CD4-positive, alpha-beta T cell (primary cell): ENCODE results near the gene COP1. TPM values are rescaled to one million over a fixed set of nuclear protein-coding genes. Genes with fewer than 3 reads are reported as not detected.

ENCODE experiments used
- ATAC-seq: fragments of 200-7000 bp; cut with Tn5 transposase; one replicate; pipeline ENCODE4 v1.10.0; 2022; ENCODE audit warnings: mild to moderate bottlenecking; ENCODE audit not compliant: poor library complexity
- CTCF ChIA-PET: fragments of 350-600 bp; sonication (Branson Sonifier 250); formaldehyde crosslinking; loops from one replicate; lab custom pipeline; 2021; ENCODE audit warnings: antibody characterized with exemption, inconsistent platforms; lab: Charles Lee
- POLR2A ChIA-PET: fragments of 350-600 bp; sonication (Branson Sonifier 250); formaldehyde crosslinking; loops from one replicate; lab custom pipeline; 2021; ENCODE audit warnings: antibody characterized with exemption, inconsistent platforms; lab: Charles Lee
- DNase-seq, 14 experiments: peaks; one replicate each; pipeline ENCODE4 v3.0.0-alpha.2; 2013 to 2020; ENCODE audit warnings: mixed read lengths in 2 of 14
- H3K27ac ChIP-seq, 2 donors: one replicate each; pipeline versions ENCODE4 v1.5.1 to v1.7.0; 2013; ENCODE audit warnings: low read length in 2 of 2, low read depth in 1 of 2, mild to moderate bottlenecking in 1 of 2
- H3K27me3 ChIP-seq, 2 experiments: 1 replicate in 1 of 2; 2 replicates in 1 of 2; pipeline versions ENCODE4 v1.6.1 to v1.7.0; 2013; ENCODE audit warnings: low read length in 2 of 2, control low read depth in 1 of 2, mild to moderate bottlenecking in 1 of 2, moderate library complexity in 1 of 2; ENCODE audit not compliant: insufficient read depth in 2 of 2, control insufficient read depth in 1 of 2
- H3K36me3 ChIP-seq: one replicate; pipeline ENCODE4 v1.6.1; 2013; ENCODE audit warnings: low read length, control low read depth; ENCODE audit not compliant: insufficient read depth
- H3K4me1 ChIP-seq: one replicate; pipeline ENCODE4 v1.6.1; 2013; ENCODE audit warnings: low read length, control low read depth; ENCODE audit not compliant: insufficient read depth
- H3K4me3 ChIP-seq: one replicate; pipeline ENCODE4 v1.5.1; 2013; ENCODE audit warnings: mild to moderate bottlenecking, low read length, moderate library complexity
- H3K9me3 ChIP-seq, 2 experiments: 1 replicate in 1 of 2; 2 replicates in 1 of 2; pipeline versions ENCODE4 v1.6.1 to v1.7.0; 2013; ENCODE audit warnings: low read length in 2 of 2, mild to moderate bottlenecking in 2 of 2, control low read depth in 1 of 2, moderate library complexity in 1 of 2; ENCODE audit not compliant: control insufficient read depth in 1 of 2, insufficient read depth in 1 of 2
- H3K27ac Mint-ChIP-seq: one replicate; pipeline ENCODE4 v1.8.0; 2020; ENCODE audit warnings: mixed read lengths
- H3K27me3 Mint-ChIP-seq: one replicate; pipeline ENCODE4 v1.8.0; 2021; ENCODE audit warnings: mixed read lengths
- H3K36me3 Mint-ChIP-seq: one replicate; pipeline ENCODE4 v1.8.0; 2021; ENCODE audit warnings: low read depth, mixed read lengths
- H3K4me1 Mint-ChIP-seq: one replicate; pipeline ENCODE4 v1.8.0; 2021; ENCODE audit warnings: low read depth, mixed read lengths
- H3K4me3 Mint-ChIP-seq: one replicate; pipeline ENCODE4 v1.8.0; 2020; ENCODE audit warnings: mild to moderate bottlenecking, mixed read lengths
- H3K9me3 Mint-ChIP-seq: one replicate; pipeline ENCODE4 v1.8.0; 2020; ENCODE audit warnings: mixed read lengths
- CTCF ChIP-seq: fragments of 200-600 bp; IDR thresholded peaks from one replicate; pipeline ENCODE4 v1.8.0; 2022; ENCODE audit warnings: antibody characterized with exemption, mild to moderate bottlenecking
- intact Hi-C, 2 experiments: fragments of 100-400 bp; cut with DNase I in 1 of 2; cut with micrococcal nuclease in 1 of 2; formaldehyde crosslinking; loops; one replicate each; pipeline versions ENCODE4 v1.15.1 to v1.9.0; 2023 to 2025; cut with DNase I, micrococcal nuclease
- total RNA-seq, 174 experiments: library from RNA in 2 of 174; stranded (reverse) in 2 of 174; gene quantifications; one replicate each; pipeline ENCODE4 v1.2.3 and lab custom pipeline; 2021 to 2026

The COP1 gene
- total RNA-seq, 2 experiments from 2014 or later, result 38.6 to 42.2 TPM

- no peaks in the 10 kb centered on the region for H3K36me3 ChIP-seq
- intact Hi-C loops, result no loop called here
- TF ChIP-seq CTCF, result no peak
- no peaks in the 10 kb centered on the region for H3K27me3 ChIP-seq
- H3K27ac ChIP-seq, result no peak overlapping the region
- Mint-ChIP-seq H3K4me1 (no peaks in the 10 kb centered on the region), H3K36me3 (peaks cover 79% of the 10 kb centered on the region), H3K9me3 (peaks cover 28% of the 10 kb centered on the region), H3K27me3 (no peaks in the 10 kb centered on the region), H3K27ac (no peak overlapping the region), H3K4me3 (no peak overlapping the region)
- ATAC-seq (no peak), DNase-seq (no peak)
- H3K4me1 ChIP-seq, result no peaks in the 10 kb centered on the region
- ChIA-PET POLR2A (no interaction called here), CTCF (no interaction called here)
- peaks cover 8 to 29% of the 10 kb centered on the region in 2 experiments for H3K9me3 ChIP-seq
- H3K4me3 ChIP-seq, result no peak overlapping the region
Measured at GRCh38 chr1:175914115-175914514, 293.0 kb downstream of the COP1 start.

GRCh38 chr1:175911138-175911537 is 295.9 kb downstream of the COP1 start:
- H3K36me3 Mint-ChIP-seq, result peaks cover 73% of the 10 kb centered on the region
- no peaks in the 10 kb centered on the region for H3K27me3 Mint-ChIP-seq
- Histone ChIP-seq H3K4me1 (no peaks in the 10 kb centered on the region), H3K27ac (no peak overlapping the region), H3K4me3 (no peak overlapping the region), H3K36me3 (no peaks in the 10 kb centered on the region), H3K27me3 (no peaks in the 10 kb centered on the region), H3K9me3 (peaks cover 8 to 29% of the 10 kb centered on the region in 2 experiments)
- CTCF ChIA-PET, result no interaction called here
- H3K4me3 Mint-ChIP-seq, result no peak overlapping the region
- peaks cover 26% of the 10 kb centered on the region for H3K9me3 Mint-ChIP-seq
- no peak for ATAC-seq
- POLR2A ChIA-PET, result no interaction called here
- TF ChIP-seq CTCF, result no peak
- H3K27ac Mint-ChIP-seq, result no peak overlapping the region
- DNase-seq, result no peak
- no peaks in the 10 kb centered on the region for H3K4me1 Mint-ChIP-seq
- intact Hi-C loops, result no loop called here

- no peak overlapping the region for H3K27ac ChIP-seq
- H3K36me3 Mint-ChIP-seq, result peaks cover 31% of the 10 kb centered on the region
- no peaks in the 10 kb centered on the region for H3K36me3 ChIP-seq
- ATAC-seq, result no peak
- H3K27me3 ChIP-seq, result no peaks in the 10 kb centered on the region
- ChIA-PET CTCF (no interaction called here), POLR2A (no interaction called here)
- H3K27me3 Mint-ChIP-seq, result no peaks in the 10 kb centered on the region
- peaks cover 9% of the 10 kb centered on the region for H3K9me3 Mint-ChIP-seq
- no peak for TF ChIP-seq CTCF
- no peaks in the 10 kb centered on the region for H3K4me1 ChIP-seq
- intact Hi-C loops, result no loop called here
- H3K9me3 ChIP-seq, result peaks cover 8 to 13% of the 10 kb centered on the region in 2 experiments
- no peak overlapping the region for H3K27ac Mint-ChIP-seq
- no peak overlapping the region for H3K4me3 ChIP-seq
- no peak for DNase-seq
- no peak overlapping the region for H3K4me3 Mint-ChIP-seq
- no peaks in the 10 kb centered on the region for H3K4me1 Mint-ChIP-seq
Measured at GRCh38 chr1:175906370-175906769, 300.7 kb downstream of the COP1 start.
